IPS-11a (cell line): Measurements from ENCODE around the gene TANC1.
"Not testable (repeated sequence)": the region's sequence is repeated elsewhere in the genome, so short reads cannot be mapped to it uniquely, and the experiment has no call there.

Source experiments
- H3K4me3 ChIP-seq: one replicate; pipeline ENCODE4 v1.5.1; 2013; ENCODE audit warnings: low read depth, low read length, control low read depth

TANC1 gene

DNA sequence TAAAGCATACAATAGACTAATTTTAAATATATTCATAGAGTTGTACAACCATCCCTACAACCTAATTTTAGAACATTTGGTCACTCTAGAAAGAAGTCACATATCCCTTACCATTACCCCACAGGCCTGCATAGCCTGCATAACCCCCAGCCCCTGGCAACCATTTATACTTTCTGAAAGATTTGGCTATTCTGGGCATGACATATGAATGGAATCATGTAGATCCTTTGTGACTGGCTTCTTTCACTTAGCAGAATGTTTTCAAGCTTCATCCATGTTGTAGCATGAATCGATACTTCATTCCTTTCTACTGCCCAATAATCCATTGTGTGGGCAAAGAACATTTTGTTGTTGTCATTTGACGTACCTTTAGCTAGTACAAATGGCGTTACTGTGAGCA lies 166.5 kb downstream of the TANC1 start:
- no peak overlapping the region for H3K4me3 ChIP-seq

DNA sequence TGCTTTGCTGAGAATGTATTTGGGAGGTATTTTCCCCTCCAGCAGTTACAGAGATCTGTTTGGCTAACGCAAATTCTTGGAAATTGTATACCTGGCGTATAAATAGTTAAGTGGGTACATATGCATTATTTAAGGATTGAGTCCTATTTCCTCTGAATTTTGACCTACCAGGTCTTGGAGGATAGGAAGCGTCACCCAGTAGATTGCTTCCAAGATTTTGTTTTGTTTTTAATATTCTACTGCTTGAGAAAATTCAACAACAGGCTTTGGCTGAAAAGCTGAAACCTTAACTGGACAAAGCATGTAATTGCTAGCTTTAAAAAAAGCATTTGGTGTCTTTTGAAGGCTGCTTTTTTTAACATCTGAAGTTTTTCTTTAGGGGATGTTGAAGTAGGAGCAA lies 168.0 kb downstream of the TANC1 start:
- H3K4me3 ChIP-seq: no peak overlapping the region

DNA sequence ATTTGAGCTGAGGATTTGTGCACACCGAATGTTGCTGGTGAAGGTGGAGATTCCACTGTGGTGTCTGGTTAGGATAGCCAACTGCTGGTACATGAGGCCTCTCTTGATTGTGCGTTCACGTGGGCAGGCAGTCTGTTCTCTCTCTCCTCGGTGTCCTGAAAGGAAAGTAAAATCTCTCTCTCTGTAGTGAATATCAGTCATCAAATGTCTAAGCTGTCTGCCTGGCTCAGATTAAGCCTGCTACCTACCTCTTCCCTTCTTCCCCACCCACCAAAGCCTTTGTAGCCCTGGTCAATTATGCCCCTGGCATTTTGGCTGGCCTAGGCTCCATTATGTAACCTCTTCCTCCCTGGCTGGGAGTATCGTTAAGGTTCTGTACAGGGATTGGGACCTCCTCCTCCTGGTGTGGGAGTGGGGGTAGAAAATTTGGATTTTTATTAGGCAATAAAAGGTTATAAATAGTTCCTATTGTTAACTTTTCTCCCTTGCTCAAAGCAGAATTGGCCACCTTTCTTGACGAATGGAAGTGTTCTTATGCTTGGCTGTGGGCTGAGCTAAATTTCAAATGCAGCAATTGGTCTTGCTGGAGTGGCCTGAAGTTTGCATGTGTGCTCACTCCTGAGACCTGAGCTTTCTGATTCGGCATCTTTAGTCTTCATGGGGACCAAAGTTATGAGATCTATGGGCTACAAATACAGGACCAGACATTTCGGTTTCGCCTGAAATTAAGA lies 169.2 kb downstream of the TANC1 start:
- H3K4me3 ChIP-seq: no peak overlapping the region

DNA sequence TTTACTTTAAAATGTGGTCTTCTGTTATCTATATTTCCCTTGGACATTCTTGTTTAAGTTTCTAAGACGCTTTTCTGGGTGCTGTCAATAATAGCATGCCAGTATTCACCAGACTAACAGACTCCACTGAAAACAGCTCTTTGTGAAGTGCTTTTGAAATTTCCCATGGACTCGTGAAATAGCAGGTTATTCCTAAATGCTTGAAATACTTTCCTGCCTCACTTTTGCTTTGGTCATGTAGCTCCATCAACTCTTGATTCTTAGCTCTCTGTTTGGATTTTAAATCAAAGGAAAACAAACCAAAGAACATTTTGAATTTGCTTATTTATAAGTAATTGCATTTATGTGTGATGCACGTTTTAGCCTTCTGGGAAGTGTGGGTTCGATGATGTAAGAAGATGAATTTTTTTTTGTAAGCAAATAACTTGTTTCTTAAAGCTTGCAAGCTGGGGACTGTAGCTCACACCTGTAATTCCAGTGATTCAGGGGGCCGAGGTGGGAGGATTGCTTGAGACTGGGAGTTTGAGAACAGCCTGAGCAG lies 170.3 kb downstream of the TANC1 start:
- no peak overlapping the region for H3K4me3 ChIP-seq

DNA sequence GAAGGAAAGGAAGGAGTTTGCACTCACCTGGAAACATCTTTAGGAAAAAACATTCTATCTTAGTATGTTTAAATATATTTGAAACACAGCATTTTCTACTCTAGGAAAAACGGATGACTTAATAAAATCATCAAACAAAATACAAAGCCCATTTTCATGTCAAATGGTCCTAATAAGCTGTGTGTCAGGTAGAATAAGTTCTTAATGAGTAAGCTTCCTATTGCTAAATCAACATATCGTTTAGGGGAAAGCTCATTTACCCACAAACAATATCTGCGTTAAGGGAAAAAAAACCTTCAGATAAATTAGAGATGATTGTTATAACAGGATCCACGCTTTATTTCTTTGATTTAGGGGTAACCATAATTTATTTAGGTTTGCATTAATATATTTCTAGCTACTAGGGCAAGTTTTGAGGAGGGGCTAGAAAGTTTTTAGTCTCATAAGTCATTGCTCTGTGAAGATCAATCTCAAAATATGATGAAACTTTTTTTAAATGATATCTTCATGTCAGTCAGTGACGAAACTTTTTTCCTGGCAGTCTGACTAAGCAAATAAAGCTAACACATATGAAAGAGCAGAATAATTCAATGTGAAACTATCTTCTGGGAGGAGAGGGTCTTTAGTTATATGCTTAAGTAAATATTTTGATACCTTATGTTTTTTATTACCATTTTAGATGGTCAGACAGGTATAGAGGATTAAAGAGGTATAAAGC lies 170.9 kb downstream of the TANC1 start:
- no peak overlapping the region for H3K4me3 ChIP-seq

DNA sequence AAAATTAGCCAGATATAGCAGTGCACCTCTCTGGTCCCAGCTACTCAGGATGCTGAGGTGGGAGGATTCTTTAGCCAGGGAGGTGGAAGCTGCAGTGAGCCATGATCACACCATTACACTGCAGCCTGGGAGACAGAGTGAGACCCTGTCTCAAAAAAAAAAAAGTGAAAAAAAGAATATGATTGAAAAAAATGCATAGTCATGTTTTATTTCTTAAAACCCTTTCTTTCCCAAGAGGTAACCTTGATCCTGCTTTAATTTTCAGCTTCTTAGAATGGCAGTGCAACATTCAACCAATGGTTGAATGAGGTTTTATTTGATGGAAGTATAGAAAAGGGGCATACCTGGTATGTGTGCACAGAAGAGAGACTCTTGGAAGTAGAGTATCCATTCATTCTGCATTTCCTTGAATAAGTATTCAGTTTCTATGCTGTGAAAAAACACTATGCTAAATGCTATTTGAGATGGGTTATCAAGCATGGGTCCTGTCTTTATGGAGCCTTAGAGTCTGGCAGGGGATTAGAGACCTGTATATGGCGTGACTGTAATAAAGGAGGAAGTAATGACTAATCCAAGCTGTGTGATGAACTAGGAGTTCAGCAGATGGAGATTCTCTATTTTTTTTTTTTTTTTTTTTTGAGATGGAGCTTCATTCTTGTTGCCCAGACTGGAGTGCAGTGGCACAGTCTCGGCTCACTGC lies 171.8 kb downstream of the TANC1 start:
- no peak overlapping the region for H3K4me3 ChIP-seq

DNA sequence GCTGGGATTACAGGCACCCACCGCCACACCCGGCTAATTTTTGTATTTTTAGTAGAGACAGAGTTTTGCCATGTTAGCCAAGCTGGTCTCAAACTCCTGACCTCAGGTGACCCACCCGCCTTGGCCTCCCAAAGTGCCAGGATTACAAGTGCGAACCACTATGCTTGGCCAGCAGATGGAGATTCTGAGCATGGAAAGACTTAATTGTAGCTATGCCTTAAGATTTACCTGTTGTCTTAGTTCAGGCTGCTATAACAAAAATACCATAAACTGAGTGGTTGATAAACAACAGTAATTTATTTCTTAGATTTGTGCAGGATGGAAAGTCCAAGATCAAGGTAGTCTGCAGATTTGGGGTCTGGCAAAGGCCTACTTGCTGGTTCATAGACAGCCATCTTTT lies 172.4 kb downstream of the TANC1 start:
- H3K4me3 ChIP-seq: not testable (repeated sequence)

DNA sequence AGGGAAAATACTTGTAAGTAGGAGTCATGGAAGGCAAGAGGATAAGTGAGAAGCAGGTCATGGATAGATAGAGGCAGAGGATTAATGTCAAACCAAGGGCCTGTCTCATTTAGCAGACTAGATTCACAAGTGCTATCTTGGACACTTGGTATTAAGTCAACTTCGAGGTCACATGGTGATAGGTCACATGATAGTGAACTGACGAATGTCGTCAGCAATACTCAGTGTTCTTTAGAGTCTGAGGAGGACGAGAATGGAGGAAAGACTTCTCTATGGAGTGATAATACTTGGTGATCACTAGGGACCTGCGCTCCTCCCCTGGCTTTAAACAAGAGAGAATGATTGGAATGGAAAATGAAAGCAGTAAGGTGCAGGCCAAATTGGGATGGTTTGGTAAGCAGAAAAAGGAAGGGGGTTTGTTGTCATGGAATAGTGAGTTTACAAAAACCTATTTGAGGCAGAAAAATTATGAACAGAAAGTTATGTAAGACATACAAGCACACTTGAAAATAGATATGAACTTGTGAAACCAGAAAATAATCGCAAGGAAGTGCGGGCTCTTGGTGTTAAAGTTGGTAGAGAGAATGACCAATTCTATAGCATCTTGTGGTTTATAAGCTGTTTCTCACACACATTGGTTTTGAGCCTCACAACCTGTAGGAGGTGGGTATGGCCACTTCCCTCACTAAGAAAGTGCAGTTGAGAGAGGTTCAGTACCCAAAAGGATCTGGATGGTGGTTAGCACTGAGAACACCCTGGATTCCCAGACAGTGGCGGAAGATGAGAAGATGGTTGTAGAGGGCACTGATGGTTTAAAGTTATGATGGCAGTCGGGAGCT lies 176.6 kb downstream of the TANC1 start:
- no peak overlapping the region for H3K4me3 ChIP-seq

DNA sequence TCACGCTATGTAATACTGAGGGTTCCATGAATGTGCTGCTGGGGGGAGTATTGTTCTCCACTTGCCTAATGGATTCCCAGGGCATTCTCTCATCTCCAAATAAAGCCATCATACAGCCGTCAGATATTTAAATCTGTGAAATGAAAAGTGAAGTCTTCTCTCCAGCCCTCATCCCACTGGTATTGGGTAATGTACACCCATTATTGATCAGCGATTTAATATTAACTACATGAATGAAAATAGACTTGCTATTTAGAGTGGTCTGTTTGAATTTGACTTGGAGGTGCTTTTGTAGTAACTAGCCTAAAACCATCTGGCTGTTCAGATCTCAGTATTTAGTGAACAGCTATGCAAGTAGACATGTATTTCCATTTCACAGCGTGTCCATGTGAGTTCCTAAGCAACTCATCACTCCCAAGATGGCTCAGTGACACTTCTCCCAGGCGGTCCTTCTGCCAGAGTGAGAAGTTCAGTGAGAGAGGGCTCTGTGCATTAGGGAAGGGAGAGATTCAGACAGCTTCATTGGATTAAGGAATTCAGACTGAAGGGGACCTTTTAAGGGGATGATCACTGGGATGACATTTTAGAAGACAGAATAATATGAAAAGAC lies 177.4 kb downstream of the TANC1 start:
- no peak overlapping the region for H3K4me3 ChIP-seq

DNA sequence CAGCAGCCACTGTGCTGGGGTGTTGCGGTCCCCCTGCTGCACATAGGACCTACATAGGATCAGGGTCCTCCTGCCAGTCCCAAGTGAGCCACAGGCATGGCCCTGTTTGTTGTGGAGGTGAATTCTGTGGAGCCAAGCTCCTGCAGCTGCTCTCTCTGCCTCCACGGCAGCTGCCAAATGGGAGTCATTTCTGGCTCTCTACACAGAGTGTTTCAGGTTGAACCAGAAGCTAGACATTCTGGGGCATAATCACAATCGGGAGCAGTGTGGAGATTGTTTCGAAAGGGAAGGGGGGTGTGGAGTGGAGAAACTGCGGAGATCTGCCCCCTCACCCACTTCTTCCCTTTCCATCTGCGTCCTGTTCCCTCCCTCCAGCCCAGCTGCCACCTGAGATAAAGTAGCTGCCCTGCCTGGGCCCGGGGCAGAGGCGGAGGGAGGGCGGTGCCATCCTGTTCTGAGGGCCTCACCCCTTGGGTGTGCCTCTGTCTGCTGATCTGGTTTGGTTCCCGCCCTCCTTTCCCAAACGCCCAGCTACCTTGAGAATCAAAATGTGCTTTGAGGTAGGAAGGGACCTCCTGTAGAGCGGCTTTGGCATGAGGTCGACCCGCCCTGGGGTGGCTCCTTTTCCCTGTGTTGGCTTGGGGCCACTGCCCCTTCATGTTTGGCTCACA lies 178.7 kb downstream of the TANC1 start:
- no peak overlapping the region for H3K4me3 ChIP-seq

DNA sequence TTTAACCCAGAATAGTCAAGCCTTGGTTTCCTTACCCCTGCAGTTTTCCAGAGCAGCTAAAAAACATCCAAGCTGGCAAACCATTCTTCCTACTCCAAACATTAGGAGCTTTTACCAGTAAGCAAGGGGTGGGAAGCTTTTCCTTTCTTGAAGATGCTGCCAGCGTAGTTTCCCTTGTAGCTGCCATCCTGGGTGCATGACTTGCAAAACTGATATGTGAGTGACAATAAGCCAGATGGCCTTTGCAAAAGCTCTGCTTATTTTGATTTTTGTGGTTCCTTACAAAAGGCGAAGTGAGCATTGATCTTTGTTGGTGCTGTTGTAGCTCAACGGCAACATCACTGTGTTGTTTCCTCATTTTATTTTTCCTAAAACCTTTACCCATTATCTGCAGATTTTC lies 179.2 kb downstream of the TANC1 start:
- no peak overlapping the region for H3K4me3 ChIP-seq

DNA sequence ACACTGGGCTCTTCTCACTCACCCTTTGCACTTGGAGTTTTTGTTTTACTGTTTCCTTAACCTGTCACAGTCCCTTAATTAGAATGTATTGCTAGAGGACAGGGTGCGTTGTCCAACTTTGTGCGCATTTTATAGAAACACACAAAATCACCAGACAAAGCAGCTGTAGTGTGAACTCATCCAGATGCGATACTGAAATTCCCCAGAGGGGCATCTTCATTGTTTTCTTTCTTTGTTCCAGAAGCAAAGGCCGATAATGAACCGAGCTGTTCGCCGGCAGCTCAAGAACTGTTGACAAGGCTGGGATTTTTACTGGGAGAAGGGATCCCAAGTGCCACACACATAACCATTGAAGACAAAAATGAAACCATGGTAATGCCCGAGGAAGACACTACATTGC lies 180.5 kb downstream of the TANC1 start:
- no peak overlapping the region for H3K4me3 ChIP-seq

DNA sequence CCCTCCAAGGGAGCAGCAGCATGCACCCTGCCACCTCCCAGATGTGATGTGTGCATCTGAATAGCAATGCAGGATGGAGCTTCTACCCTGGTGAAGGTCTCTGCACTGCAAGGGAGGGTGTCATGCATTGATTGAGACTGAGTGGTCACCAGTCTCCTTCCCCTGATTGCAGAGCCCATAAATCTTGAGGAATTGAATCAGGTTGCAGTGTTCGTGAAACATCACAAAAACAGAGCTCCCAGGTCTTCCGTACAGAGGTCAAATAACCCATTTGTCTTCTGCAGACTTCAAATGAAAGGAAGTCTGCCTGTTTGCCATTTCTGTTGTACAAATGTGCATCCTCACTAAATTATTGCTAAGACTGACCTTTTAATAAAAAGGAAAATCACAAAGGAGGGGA lies 181.3 kb downstream of the TANC1 start:
- no peak overlapping the region for H3K4me3 ChIP-seq

DNA sequence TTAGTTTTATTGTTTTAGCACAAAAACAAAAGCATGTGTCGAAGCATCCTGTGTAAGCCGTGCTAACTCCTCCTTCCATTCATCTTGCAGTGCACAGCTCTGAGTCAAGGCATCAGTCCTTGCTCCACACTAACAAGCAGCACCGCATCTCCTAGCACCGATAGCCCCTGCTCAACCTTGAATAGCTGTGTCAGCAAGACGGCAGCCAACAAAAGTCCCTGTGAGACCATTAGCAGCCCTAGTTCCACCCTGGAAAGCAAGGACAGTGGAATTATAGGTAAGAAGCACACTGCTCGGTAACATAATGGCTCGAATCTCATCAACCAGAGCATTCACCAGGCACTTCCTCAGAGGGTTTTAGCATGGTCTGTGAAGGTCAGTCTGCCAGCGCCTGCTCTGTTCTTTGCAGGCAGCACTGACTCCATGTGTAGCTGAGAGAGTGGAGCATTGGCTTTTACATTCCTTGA lies 181.9 kb downstream of the TANC1 start:
- H3K4me3 ChIP-seq: no peak overlapping the region

DNA sequence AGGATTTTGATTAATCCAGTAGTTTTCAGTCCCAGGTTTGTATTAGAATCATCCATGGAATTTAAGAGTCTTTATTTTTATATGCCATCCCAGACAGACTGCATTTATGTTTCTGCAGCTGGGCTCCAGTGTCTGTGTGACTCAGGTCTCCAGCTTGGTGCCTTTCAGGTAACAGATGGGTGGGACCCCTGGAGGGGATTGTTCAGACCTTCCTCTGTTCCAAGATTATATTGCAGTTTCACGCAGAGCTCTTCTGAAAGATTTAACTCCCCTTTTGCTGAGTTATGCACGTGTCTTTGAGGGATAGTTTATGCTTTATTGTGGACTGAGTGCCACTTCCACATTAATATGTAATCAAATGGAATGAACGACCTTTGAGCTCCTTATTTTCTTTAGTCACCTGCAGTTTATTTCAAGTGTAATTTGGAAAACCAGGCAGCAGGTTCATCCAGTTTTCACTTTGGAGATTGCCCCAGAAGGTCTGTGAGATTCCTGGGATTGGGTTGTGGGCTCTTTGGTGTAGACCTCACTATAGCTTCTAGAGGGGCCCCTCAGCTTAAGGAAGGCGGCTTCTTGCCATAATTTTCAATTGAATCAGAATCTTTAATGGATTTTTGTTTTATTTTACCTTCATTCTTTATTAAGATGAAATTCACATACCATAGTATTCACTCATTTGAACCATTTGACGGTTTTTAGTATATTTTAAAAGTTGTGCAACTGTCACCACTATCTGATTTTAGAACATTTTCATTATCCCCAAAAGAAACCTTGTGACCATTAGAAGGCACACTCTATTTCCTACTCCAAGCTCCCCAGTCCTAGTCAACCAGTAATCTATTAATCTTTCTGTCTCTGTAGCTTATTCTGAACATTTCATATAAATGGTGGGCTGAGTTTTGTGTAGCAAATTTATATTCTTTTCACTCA lies 183.0 kb downstream of the TANC1 start:
- no peak overlapping the region for H3K4me3 ChIP-seq

DNA sequence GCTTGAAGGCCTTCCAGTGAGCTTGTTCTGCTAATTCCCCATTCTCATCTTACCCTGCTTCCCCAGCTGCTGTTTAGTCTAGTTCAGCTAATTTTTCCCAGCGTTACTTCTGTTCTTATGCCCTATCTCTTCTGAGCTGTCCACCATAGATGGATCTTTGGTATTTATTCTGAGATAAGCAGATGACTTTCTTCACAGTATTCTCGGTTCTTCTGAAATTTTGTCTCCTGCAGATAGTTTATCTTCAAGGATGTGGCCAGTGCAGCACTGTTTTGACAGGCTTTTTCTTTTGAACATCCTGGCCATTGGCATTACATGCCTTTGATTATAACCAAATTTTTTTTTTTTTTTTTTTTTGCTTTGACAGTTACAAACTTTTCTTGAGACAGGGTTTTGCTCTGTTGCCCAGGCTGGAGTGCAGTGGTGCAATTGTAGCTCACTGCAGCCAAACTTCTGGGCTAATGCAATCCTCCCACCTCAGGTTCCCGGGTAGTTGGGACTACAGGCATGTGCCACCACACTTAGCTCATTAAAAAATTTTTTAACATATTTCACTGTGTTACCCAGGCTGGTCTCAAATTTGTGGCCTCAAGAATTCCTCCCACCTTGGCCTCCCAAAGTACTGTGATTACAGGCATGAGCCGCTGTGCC lies 183.8 kb downstream of the TANC1 start:
- H3K4me3 ChIP-seq: no peak overlapping the region

DNA sequence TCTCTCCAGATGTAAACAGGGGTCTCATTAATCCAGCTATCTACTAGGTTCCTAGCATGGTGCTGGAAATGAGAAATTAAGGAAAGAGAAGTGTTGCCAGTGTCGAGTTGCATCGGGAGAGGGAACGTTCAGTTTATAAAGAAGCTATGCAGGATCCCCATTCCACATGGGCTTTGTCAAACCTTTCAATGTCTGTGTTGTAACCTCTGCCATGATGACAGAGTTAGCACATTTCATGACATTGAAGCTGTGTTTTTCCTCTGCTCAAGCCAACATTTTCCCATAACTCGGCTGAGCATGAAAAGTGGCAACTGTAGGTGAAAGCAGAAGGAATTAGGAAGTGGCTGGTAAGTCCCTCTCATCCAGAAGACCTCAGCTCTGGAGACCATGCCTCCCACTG lies 184.6 kb downstream of the TANC1 start:
- no peak overlapping the region for H3K4me3 ChIP-seq

DNA sequence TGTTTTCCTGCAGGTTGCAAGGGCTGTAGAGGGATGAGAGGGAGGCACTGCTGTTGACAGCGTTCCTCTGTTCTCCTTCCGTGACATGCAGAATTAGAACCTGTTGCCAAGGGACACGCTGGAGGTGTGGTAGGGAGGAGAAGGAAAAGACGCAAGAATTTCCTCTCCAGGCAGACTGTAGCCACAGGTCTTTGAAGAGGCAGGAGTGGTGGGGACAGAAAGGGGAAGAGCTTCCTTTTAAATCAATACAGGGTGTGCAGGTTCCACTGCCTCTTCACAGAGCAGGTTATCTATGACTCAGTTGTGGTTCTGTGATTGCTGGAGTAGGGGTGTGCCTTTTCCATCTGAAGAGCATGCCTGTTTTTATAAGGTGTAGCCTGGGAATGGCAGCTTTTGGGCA lies 185.0 kb downstream of the TANC1 start:
- H3K4me3 ChIP-seq: no peak overlapping the region
